PFSK-1 (cell line): ENCODE measurements around the gene IRF1. TPM values are rescaled to one million over a fixed set of nuclear protein-coding genes. Genes with fewer than 3 reads are reported as not detected.
A peak's percentile ranks its signal among the peaks of the same experiment; 100 is the strongest.

Source experiments
- FOXP2 ChIP-seq: optimal IDR thresholded peaks from 2 replicates; pipeline ENCODE3; 2011; ENCODE audit warnings: borderline replicate concordance, control low read depth, inconsistent platforms; ENCODE audit not compliant: insufficient read depth; ENCODE audit errors: extremely low read length, extremely low read depth
- POLR2AphosphoS5 ChIP-seq: IDR thresholded peaks from 2 replicates; pipeline ENCODE4 v1.6.1; 2012; ENCODE audit warnings: low read depth, mild to moderate bottlenecking, control low read depth, low read length, moderate library complexity
- SIN3A ChIP-seq: IDR thresholded peaks from 2 replicates; pipeline ENCODE4 v1.6.1; 2012; ENCODE audit warnings: mild to moderate bottlenecking, low read length, moderate library complexity, borderline replicate concordance; ENCODE audit not compliant: insufficient read depth
- TAF1 ChIP-seq: IDR thresholded peaks from 2 replicates; pipeline ENCODE4 v1.6.1; 2012; ENCODE audit warnings: low read length, control low read depth, borderline replicate concordance; ENCODE audit not compliant: insufficient read depth
- polyA plus RNA-seq: library from polyadenylated mRNA; unstranded; fragments of >200 nt; gene quantifications from one replicate; pipeline ENCODE4 v1.2.1, GENCODE V29; 2012; ENCODE audit warnings: low read depth, missing spikeins; ENCODE audit not compliant: insufficient read length
- TF ChIP-seq, protein P1 (sequence below), 2 experiments: IDR thresholded peaks; 2 replicates each; pipeline versions ENCODE4 v1.6.1 to v1.8.0; 2011 to 2012; ENCODE audit warnings: low read depth in 2 of 2, low read length in 2 of 2, control low read depth in 1 of 2, inconsistent platforms in 1 of 2, mild to moderate bottlenecking in 1 of 2, moderate library complexity in 1 of 2; ENCODE audit not compliant: insufficient read depth in 1 of 2

Gene IRF1
- polyA plus RNA-seq = 7.0 TPM

DNA sequence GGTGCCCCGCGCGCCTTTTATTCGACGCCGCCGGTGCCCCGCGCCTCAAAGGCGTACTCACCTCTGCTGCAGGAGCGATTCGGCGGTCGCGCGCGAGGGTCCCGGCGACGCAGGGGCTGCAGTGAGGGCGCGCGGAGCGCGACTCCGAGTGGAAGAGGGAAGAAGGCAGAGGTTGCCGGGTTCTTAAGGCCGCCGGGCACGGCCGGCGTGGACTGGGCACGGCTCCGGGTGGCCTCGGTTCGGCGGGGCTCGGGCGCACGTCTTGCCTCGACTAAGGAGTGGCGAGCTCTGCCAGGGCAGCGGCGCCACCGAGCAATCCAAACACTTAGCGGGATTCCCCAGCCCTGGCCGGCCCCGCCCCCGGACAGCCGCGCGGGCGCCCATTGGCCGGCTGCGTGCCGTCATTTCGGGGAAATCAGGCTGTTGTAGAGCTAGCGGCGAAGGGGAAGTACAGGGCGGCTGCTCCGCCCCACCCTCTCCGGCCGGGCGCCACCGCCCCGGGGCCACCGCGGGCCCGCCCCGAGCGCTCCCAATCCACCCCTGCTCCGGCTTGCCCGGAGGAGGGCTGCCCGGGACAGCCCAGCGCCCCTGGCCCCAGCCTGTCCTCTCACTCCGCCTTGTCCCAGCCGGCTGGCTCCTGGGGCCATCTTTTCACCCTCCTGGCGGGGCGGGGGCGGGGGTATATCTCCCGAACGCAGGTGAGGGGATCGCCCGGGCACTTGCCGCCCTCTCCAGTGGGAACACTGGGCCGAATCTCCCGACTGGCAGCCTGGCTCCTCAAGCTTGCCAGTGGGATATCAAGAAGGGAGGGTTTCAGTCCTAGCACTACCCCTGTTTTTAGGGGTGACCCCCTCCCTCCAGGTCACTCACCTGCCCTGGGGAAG is at the start of gene IRF1:
IRF1 (minus strand) TSS at position 290 of the 884 bp plus-strand sequence. CDS start 1,295 bp downstream, outside the sequence.
- no peak for TF ChIP-seq FOXP2
- TF ChIP-seq, protein P1, sequence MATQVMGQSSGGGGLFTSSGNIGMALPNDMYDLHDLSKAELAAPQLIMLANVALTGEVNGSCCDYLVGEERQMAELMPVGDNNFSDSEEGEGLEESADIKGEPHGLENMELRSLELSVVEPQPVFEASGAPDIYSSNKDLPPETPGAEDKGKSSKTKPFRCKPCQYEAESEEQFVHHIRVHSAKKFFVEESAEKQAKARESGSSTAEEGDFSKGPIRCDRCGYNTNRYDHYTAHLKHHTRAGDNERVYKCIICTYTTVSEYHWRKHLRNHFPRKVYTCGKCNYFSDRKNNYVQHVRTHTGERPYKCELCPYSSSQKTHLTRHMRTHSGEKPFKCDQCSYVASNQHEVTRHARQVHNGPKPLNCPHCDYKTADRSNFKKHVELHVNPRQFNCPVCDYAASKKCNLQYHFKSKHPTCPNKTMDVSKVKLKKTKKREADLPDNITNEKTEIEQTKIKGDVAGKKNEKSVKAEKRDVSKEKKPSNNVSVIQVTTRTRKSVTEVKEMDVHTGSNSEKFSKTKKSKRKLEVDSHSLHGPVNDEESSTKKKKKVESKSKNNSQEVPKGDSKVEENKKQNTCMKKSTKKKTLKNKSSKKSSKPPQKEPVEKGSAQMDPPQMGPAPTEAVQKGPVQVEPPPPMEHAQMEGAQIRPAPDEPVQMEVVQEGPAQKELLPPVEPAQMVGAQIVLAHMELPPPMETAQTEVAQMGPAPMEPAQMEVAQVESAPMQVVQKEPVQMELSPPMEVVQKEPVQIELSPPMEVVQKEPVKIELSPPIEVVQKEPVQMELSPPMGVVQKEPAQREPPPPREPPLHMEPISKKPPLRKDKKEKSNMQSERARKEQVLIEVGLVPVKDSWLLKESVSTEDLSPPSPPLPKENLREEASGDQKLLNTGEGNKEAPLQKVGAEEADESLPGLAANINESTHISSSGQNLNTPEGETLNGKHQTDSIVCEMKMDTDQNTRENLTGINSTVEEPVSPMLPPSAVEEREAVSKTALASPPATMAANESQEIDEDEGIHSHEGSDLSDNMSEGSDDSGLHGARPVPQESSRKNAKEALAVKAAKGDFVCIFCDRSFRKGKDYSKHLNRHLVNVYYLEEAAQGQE (IDR thresholded peaks at IDR 0.05; ENCODE audit: insufficient read depth in 1 of 2, low read depth in 2 of 2, low read length in 2 of 2) = no peak
- no peak for TF ChIP-seq TAF1
- peak; percentile 67; the same call in 1 of the 2 replicates for TF ChIP-seq POLR2AphosphoS5
- TF ChIP-seq SIN3A = peak; percentile 32; the same call in 1 of the 2 replicates

- TF ChIP-seq SIN3A = no peak
- TF ChIP-seq, protein P1 (IDR thresholded peaks at IDR 0.05; ENCODE audit: insufficient read depth in 1 of 2, low read depth in 2 of 2, low read length in 2 of 2) = 0 out of 4 replicates have a peak, but pooled peaks of 1 of the 2 experiments have one; percentile 35
Measured at GRCh38 chr5:132540149-132540548, 49.6 kb upstream of the IRF1 start.

- TF ChIP-seq FOXP2 = no peak
- TF ChIP-seq POLR2AphosphoS5 = no peak
- TF ChIP-seq SIN3A = no peak
- TF ChIP-seq, protein P1 (IDR thresholded peaks at IDR 0.05; ENCODE audit: insufficient read depth in 1 of 2, low read depth in 2 of 2, low read length in 2 of 2) = no peak
- no peak for TF ChIP-seq TAF1
Measured at GRCh38 chr5:132539716-132540115, 49.1 kb upstream of the IRF1 start.

DNA sequence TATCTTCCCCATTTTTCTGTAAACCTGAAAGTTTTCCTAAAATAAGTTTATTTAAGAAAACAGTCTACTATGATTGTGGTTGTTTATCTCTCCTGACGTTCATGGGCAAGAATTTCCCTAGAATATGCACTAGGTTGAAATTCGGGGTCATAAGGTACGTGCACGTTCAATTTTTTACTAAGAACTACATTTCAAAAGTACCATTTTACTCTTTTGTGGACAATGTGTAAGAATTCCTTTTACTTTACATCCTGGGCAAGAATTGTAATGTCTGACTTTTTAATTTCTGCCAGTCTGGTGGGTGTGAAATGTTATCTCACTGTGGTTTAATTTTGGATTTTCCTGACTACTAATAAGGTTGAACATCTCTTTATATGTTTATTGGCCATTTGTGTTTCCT is 40.4 kb upstream of the IRF1 start:
- TF ChIP-seq SIN3A = no peak
- TF ChIP-seq, protein P1 (IDR thresholded peaks at IDR 0.05; ENCODE audit: insufficient read depth in 1 of 2, low read depth in 2 of 2, low read length in 2 of 2) = no peak
- TF ChIP-seq TAF1 = no peak
- no peak for TF ChIP-seq POLR2AphosphoS5
- no peak for TF ChIP-seq FOXP2
